22Rv1 (cell line): Measurements from ENCODE around the gene GSTK1.

Experiments used
- H3K27ac ChIP-seq: fragments of 450-650 bp; 2 replicates; pipeline ENCODE4 v1.5.1; 2017
- ZFX ChIP-seq: fragments of 450-650 bp; IDR thresholded peaks from 2 replicates; pipeline ENCODE4 v1.6.1; 2017; ENCODE audit warnings: antibody characterized with exemption, borderline replicate concordance
- TF ChIP-seq, protein P1 (sequence below): fragments of 450-650 bp; IDR thresholded peaks from 2 replicates; pipeline ENCODE4 v1.5.1; 2017; ENCODE audit warnings: mild to moderate bottlenecking

GSTK1 gene

DNA sequence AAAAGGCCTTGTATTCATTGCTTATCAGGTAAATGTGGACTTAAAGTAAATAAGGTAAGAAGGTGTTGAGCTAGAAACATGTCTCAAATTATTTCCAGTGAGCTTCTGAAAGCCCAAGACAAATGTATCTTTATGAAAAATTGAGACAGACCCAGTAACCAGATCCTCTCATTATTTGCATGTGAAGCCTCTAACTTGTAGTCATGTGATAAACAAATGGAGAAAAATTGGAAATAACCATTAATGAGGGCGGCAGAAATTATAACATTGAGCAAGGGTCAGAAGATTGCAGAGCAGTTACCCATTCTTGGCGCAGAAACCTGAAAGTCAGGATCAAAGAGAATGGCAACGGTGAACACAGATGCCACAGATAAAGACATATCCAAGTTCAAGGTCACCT is 41.5 kb upstream of the GSTK1 start, which contains the start of gene TAS2R40:
TSS of gene TAS2R40 (plus strand) at position 301 of the 400 bp plus-strand sequence. CDS start at position 343, 42 bp downstream.
- no peak for TF ChIP-seq ZFX
- TF ChIP-seq, protein P1, sequence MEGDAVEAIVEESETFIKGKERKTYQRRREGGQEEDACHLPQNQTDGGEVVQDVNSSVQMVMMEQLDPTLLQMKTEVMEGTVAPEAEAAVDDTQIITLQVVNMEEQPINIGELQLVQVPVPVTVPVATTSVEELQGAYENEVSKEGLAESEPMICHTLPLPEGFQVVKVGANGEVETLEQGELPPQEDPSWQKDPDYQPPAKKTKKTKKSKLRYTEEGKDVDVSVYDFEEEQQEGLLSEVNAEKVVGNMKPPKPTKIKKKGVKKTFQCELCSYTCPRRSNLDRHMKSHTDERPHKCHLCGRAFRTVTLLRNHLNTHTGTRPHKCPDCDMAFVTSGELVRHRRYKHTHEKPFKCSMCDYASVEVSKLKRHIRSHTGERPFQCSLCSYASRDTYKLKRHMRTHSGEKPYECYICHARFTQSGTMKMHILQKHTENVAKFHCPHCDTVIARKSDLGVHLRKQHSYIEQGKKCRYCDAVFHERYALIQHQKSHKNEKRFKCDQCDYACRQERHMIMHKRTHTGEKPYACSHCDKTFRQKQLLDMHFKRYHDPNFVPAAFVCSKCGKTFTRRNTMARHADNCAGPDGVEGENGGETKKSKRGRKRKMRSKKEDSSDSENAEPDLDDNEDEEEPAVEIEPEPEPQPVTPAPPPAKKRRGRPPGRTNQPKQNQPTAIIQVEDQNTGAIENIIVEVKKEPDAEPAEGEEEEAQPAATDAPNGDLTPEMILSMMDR = no peak
- no peak within 1 kb of the TSS for H3K27ac ChIP-seq

GRCh38 chr7:143222782-143223181 is 40.5 kb upstream of the GSTK1 start:
- H3K27ac ChIP-seq = no peak overlapping the region
- TF ChIP-seq, protein P1 = no peak
- no peak for TF ChIP-seq ZFX

- H3K27ac ChIP-seq = no peak overlapping the region
- no peak for TF ChIP-seq ZFX
Measured at GRCh38 chr7:143223784-143224183, 39.5 kb upstream of the GSTK1 start.

- TF ChIP-seq, protein P1 = no peak
- no peak for TF ChIP-seq ZFX
- H3K27ac ChIP-seq = no peak overlapping the region
Measured at GRCh38 chr7:143225047-143225446, 38.2 kb upstream of the GSTK1 start.

DNA sequence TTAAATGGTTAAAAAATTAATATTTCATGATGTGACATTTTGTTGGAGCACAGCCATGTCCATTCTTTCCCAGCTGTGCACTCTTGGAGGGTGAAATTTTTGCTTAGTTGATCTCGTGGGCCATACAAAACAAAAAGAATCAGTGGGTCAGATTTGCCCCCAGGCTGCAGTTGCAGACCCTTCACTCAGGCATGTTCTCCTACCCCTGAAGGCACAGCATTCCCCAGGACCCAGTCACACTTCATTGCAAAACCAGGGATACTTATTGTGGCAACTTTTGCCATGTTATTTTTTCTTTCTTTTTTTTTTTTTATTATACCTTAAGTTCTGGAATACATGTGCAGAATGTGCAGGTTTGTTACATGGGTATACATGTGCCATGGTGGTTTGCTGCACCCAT is 35.4 kb upstream of the GSTK1 start:
- H3K27ac ChIP-seq = no peak overlapping the region
- TF ChIP-seq, protein P1 = no peak
- no peak for TF ChIP-seq ZFX

DNA sequence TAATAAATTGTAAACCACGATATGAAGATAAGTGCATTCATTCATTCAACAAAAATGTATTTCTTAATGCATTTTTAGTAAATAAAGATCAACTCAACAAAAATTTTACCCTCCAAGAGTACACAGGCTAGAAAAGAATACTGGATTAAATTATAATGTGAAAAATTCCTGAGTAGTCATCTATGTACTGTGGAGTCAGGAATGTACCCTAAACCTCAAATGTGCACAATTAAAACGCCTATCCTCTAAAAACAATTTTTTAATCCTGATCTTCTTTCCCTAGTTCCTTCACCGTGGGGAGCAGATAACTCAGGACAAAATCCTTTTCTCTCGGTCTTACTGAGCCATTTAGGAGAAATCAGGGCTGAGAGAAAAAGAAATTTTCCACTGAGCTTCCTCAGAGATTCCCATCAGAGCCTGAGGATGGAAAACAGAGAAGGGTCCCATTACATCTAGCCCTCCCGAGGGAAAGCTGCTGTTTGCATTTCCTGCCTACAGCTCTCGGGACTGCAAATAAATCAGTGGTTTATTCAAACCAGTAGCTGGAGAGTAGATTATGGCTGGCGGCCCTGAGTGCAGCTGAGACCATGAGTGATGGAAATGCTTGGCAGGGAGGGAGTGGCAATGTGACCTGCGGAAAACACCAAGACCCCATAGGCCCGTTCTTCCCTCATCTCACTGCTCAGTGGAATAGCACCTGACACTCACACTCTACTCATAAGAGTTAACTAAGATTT is 34.0 kb upstream of the GSTK1 start:
- TF ChIP-seq, protein P1 = no peak
- no peak for TF ChIP-seq ZFX
- no peak overlapping the region for H3K27ac ChIP-seq

- no peak overlapping the region for H3K27ac ChIP-seq
Measured at GRCh38 chr7:143230602-143231457, 32.4 kb upstream of the GSTK1 start.

More at GRCh38 chr7:143230602-143231457, 32.4 kb upstream of the GSTK1 start:
- TF ChIP-seq, protein P1 = no peak
- TF ChIP-seq ZFX = no peak
